LNCaP clone FGC (cell line): ENCODE data around the gene ACE2.

Experiments used
- DNase-seq: peaks from one replicate; pipeline ENCODE4 v3.0.0-alpha.2; 2011; ENCODE audit warnings: low read depth
- H3K4me3 ChIP-seq: 2 replicates; pipeline ENCODE4 v1.5.1; 2011; ENCODE audit warnings: mild to moderate bottlenecking, low read depth, low read length, control low read depth
- CTCF ChIP-seq: IDR thresholded peaks from 2 replicates; pipeline ENCODE4 v1.5.1; 2012; ENCODE audit warnings: mild to moderate bottlenecking; ENCODE audit not compliant: control insufficient read depth, insufficient read depth; ENCODE audit errors: extremely low read depth

ACE2 gene

GRCh38 chrX:15631637-15632036, 30.9 kb upstream of the ACE2 start:
- no peak overlapping the region for H3K4me3 ChIP-seq
- no peak for DNase-seq
- no peak for TF ChIP-seq CTCF

- no peak for TF ChIP-seq CTCF
These were observed 22.3 kb upstream of the ACE2 start for GRCh38 chrX:15623054-15623453.

GRCh38 chrX:15619053-15619755, 18.4 kb upstream of the ACE2 start:
- DNase-seq = no peak
- TF ChIP-seq CTCF = no peak
- no peak overlapping the region for H3K4me3 ChIP-seq

More at GRCh38 chrX:15623054-15623453, 22.3 kb upstream of the ACE2 start:
- DNase-seq = no peak
- H3K4me3 ChIP-seq = no peak overlapping the region

GRCh38 chrX:15617111-15617510, 16.4 kb upstream of the ACE2 start:
- no peak overlapping the region for H3K4me3 ChIP-seq
- no peak for DNase-seq
- no peak for TF ChIP-seq CTCF

GRCh38 chrX:15616531-15616930, 15.8 kb upstream of the ACE2 start:
- no peak overlapping the region for H3K4me3 ChIP-seq
- TF ChIP-seq CTCF = no peak
- no peak for DNase-seq

GRCh38 chrX:15607067-15607466, 6.3 kb upstream of the ACE2 start:
- peak; percentile 82 for DNase-seq
- H3K4me3 ChIP-seq = no peak overlapping the region
- TF ChIP-seq CTCF = no peak

GRCh38 chrX:15606136-15606535, 5.4 kb upstream of the ACE2 start:
- H3K4me3 ChIP-seq = peak overlapping the region; percentile 9; the same call in 1 of the 2 replicates
- TF ChIP-seq CTCF = no peak
- DNase-seq = no peak
